HEK293 (cell line): ENCODE results near the gene SMARCA2.

ENCODE experiments used
- CTCF ChIA-PET: fragments of 350-600 bp; formaldehyde crosslinking; extraction: SDS; loops from one replicate; lab custom pipeline; 2021; ENCODE audit warnings: antibody characterized with exemption; lab: Yijun Ruan, JAX
- POLR2A ChIA-PET: fragments of 300-600 bp; formaldehyde crosslinking; extraction: SDS; loops from one replicate; lab custom pipeline; 2020; ENCODE audit warnings: antibody characterized with exemption, inconsistent platforms; lab: Yijun Ruan, JAX
- H3K27ac ChIP-seq: fragments of 200-500 bp; sonication (Bioruptor generic); 2 replicates; pipeline ENCODE4 v1.5.1; 2014; ENCODE audit warnings: low read depth, low read length, control low read depth, inconsistent platforms; ENCODE audit errors: extremely low read depth
- H3K36me3 ChIP-seq, 2 experiments: fragments of 200-500 bp in 1 of 2; sonication (Bioruptor generic) in 1 of 2; 1 replicate in 1 of 2; 2 replicates in 1 of 2; pipeline ENCODE4 v1.5.1; 2014 to 2017; ENCODE audit warnings: inconsistent platforms in 2 of 2, low read length in 2 of 2; ENCODE audit not compliant: control insufficient read depth in 2 of 2, insufficient read depth in 1 of 2
- H3K4me1 ChIP-seq: fragments of 200-500 bp; sonication (Bioruptor generic); 2 replicates; pipeline ENCODE4 v1.5.1; 2014; ENCODE audit warnings: mild to moderate bottlenecking, low read length, inconsistent platforms; ENCODE audit not compliant: control insufficient read depth, insufficient read depth
- H3K4me3 ChIP-seq: 2 replicates; pipeline ENCODE4 v1.5.1; 2011; ENCODE audit warnings: low read depth, mild to moderate bottlenecking, control low read depth, low read length, moderate library complexity
- H3K9me3 ChIP-seq: fragments of 200-500 bp; sonication (Bioruptor generic); 2 replicates; pipeline ENCODE4 v1.5.1; 2014; ENCODE audit warnings: low read depth, low read length, inconsistent platforms; ENCODE audit not compliant: control insufficient read depth, insufficient read depth
- INSM2 ChIP-seq: fragments of 450-650 bp; formaldehyde crosslinking; IDR thresholded peaks from 2 replicates; pipeline ENCODE4 v1.5.1; 2016; ENCODE audit warnings: missing biosample characterization, missing genetic modification characterization
- KLF8 ChIP-seq: fragments of 450-650 bp; formaldehyde crosslinking; IDR thresholded peaks from 2 replicates; pipeline ENCODE4 v1.5.1; 2016; ENCODE audit warnings: missing biosample characterization, missing genetic modification characterization
- SALL2 ChIP-seq: fragments of 450-650 bp; formaldehyde crosslinking; IDR thresholded peaks from 2 replicates; pipeline ENCODE4 v1.5.0; 2017; ENCODE audit warnings: missing biosample characterization, mild to moderate bottlenecking, missing genetic modification characterization, borderline replicate concordance
- SCRT2 ChIP-seq: fragments of 450-650 bp; formaldehyde crosslinking; IDR thresholded peaks from 2 replicates; pipeline ENCODE4 v1.5.1; 2016; ENCODE audit warnings: missing biosample characterization, missing genetic modification characterization
- TSHZ1 ChIP-seq: fragments of 450-650 bp; formaldehyde crosslinking; IDR thresholded peaks from 2 replicates; pipeline ENCODE4 v1.5.1; 2016; ENCODE audit warnings: missing biosample characterization, missing genetic modification characterization, borderline replicate concordance
- ZBTB49 ChIP-seq: fragments of 450-650 bp; formaldehyde crosslinking; IDR thresholded peaks from 2 replicates; pipeline ENCODE4 v1.5.1; 2016; ENCODE audit warnings: missing biosample characterization, missing genetic modification characterization, low read depth
- ZNF658 ChIP-seq: fragments of 450-650 bp; formaldehyde crosslinking; IDR thresholded peaks from 2 replicates; pipeline ENCODE4; 2016; ENCODE audit warnings: missing biosample characterization, missing genetic modification characterization
- ZNF776 ChIP-seq: fragments of 450-650 bp; formaldehyde crosslinking; IDR thresholded peaks from 2 replicates; pipeline ENCODE4 v1.5.0; 2017; ENCODE audit warnings: missing biosample characterization, missing genetic modification characterization, borderline replicate concordance
- ZSCAN5A ChIP-seq: fragments of 450-650 bp; formaldehyde crosslinking; IDR thresholded peaks from 2 replicates; pipeline ENCODE4 v1.5.1; 2016; ENCODE audit warnings: missing biosample characterization, missing genetic modification characterization
- ZXDB ChIP-seq: fragments of 450-650 bp; formaldehyde crosslinking; IDR thresholded peaks from 2 replicates; pipeline ENCODE4 v1.5.1; 2016; ENCODE audit warnings: missing biosample characterization, missing genetic modification characterization
- TF ChIP-seq, protein P1 (sequence below): fragments of 450-650 bp; formaldehyde crosslinking; IDR thresholded peaks from 2 replicates; pipeline ENCODE4 v1.5.1; 2016; ENCODE audit warnings: missing biosample characterization, missing genetic modification characterization, borderline replicate concordance

The SMARCA2 gene

GRCh38 chr9:2032234-2032633 lies 17.1 kb downstream of the SMARCA2 start (continued):
- TF ChIP-seq, protein P1, sequence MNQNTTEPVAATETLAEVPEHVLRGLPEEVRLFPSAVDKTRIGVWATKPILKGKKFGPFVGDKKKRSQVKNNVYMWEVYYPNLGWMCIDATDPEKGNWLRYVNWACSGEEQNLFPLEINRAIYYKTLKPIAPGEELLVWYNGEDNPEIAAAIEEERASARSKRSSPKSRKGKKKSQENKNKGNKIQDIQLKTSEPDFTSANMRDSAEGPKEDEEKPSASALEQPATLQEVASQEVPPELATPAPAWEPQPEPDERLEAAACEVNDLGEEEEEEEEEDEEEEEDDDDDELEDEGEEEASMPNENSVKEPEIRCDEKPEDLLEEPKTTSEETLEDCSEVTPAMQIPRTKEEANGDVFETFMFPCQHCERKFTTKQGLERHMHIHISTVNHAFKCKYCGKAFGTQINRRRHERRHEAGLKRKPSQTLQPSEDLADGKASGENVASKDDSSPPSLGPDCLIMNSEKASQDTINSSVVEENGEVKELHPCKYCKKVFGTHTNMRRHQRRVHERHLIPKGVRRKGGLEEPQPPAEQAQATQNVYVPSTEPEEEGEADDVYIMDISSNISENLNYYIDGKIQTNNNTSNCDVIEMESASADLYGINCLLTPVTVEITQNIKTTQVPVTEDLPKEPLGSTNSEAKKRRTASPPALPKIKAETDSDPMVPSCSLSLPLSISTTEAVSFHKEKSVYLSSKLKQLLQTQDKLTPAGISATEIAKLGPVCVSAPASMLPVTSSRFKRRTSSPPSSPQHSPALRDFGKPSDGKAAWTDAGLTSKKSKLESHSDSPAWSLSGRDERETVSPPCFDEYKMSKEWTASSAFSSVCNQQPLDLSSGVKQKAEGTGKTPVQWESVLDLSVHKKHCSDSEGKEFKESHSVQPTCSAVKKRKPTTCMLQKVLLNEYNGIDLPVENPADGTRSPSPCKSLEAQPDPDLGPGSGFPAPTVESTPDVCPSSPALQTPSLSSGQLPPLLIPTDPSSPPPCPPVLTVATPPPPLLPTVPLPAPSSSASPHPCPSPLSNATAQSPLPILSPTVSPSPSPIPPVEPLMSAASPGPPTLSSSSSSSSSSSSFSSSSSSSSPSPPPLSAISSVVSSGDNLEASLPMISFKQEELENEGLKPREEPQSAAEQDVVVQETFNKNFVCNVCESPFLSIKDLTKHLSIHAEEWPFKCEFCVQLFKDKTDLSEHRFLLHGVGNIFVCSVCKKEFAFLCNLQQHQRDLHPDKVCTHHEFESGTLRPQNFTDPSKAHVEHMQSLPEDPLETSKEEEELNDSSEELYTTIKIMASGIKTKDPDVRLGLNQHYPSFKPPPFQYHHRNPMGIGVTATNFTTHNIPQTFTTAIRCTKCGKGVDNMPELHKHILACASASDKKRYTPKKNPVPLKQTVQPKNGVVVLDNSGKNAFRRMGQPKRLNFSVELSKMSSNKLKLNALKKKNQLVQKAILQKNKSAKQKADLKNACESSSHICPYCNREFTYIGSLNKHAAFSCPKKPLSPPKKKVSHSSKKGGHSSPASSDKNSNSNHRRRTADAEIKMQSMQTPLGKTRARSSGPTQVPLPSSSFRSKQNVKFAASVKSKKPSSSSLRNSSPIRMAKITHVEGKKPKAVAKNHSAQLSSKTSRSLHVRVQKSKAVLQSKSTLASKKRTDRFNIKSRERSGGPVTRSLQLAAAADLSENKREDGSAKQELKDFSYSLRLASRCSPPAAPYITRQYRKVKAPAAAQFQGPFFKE (tag by site-specific recombination): no peak

GRCh38 chr9:2036844-2037243 lies 21.7 kb downstream of the SMARCA2 start:
- peaks cover 8 to 52% of the 10 kb centered on the region in 2 experiments for H3K36me3 ChIP-seq
- no peak for TF ChIP-seq SCRT2 (tag by site-specific recombination)
- no peak for TF ChIP-seq ZNF658 (tag by site-specific recombination)
- no peak for TF ChIP-seq ZXDB (tag by site-specific recombination)
- no peak for TF ChIP-seq KLF8
- TF ChIP-seq ZBTB49 (tag by site-specific recombination): no peak
- no peak for TF ChIP-seq ZNF776 (tag by site-specific recombination)
- TF ChIP-seq ZSCAN5A: no peak
- no peak for TF ChIP-seq SALL2
- no peak for TF ChIP-seq INSM2 (tag by site-specific recombination)
- no peak for TF ChIP-seq TSHZ1 (tag by site-specific recombination)
- H3K4me3 ChIP-seq: no peak overlapping the region
- H3K4me1 ChIP-seq: no peaks in the 10 kb centered on the region
- no peak overlapping the region for H3K27ac ChIP-seq
- no peaks in the 10 kb centered on the region for H3K9me3 ChIP-seq
- ChIA-PET POLR2A (no interaction called here), CTCF (no interaction called here)
